ENCODE results near the gene KLC4. TPM values are rescaled to one million over a fixed set of nuclear protein-coding genes. Genes with fewer than 3 reads are reported as not detected.
"Not testable (repeated sequence)": the region's sequence is repeated elsewhere in the genome, so short reads cannot be mapped to it uniquely, and the experiment has no call there.

KLC4 gene
- total RNA-seq, 1 experiment from 2014 or later: 24.8 TPM

DNA sequence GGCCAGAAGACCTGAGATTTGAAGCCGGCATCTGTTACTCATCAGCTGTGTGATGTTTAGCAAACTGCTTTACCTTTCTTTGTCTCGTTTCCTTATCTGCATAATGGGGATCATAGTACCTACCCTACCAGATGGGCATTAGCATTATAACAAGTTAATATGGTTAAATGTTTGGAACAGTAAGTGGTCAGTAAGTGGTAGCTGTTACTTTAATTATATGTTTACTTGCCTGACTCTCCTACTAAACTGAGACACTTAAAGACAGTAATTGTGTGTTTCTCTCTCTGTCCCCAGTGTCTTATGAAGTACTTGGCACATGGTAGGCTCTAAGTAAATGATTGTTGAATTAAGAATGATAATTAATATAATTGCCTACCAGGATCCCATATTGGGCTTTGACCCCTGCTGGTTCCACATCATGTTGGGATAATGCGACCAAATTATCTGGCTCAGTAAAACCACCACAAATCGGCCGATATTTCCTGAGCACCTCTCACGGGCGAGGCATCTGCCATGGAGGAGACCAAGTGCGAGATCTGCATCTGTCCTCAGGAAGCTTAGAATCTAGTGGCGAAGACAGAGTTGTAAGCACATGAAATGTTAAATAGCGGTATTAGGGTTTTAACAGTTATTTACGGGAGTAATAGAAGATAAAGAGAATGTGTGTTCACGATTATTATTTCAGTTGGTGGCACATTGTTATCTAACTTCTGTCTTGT is 48.1 kb downstream of the KLC4 start:
- H3K27me3 ChIP-seq (ENCODE audit: control insufficient read depth, insufficient read depth, low read length): no peaks in the 10 kb centered on the region
- no peak for DNase-seq
- no peaks in the 10 kb centered on the region for H3K36me3 ChIP-seq (replicated peaks; ENCODE audit: control insufficient read depth, insufficient read depth, low read length)
- H3K4me3 ChIP-seq (ENCODE audit: insufficient read depth, low read depth, low read length): no peak overlapping the region

DNA sequence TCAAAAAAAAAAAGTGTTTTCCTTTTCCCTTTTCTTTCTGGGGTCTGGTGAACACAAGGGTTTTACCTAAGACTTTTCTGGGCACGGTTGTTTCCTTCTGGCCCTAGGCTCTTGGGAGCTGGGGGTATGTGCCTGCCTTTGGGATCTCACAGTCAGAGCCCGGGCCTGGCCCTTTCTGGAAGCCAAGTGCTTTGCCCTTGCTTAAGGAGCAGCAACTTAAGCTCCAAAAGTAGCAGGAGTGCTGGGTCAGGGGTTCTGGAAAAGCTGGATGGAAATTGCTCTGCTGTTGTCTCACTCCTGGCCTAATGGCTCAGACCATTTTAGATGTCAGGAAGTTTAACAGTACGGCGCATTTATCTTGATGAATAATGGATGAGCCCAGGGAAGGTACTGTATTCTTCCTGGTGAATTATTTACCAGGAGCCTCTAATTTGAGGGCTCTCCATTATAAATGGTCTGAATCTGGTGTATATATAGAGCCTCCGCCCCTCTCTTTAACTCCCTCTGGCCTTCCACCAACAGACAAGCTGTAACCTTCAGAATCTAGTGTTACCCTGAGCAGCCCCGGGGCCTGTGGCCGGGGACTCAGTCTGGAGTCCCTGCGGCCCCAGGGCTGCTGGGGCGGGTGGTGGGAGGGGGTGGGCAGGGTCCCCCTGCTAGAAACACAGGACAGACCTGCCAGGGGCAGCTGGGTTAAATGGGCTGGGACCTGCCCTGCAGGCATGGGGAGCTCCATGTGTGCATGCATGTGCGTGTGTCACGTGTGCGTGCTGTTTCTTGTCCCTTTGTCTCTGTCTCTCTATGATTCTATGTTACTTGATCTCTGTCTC is 54.2 kb downstream of the KLC4 start:
- no peaks in the 10 kb centered on the region for H3K27me3 ChIP-seq (ENCODE audit: control insufficient read depth, insufficient read depth, low read length)
- H3K4me3 ChIP-seq (ENCODE audit: insufficient read depth, low read depth, low read length): no peak overlapping the region
- H3K36me3 ChIP-seq (replicated peaks; ENCODE audit: control insufficient read depth, insufficient read depth, low read length): no peaks in the 10 kb centered on the region
- DNase-seq: peak; percentile 56

DNA sequence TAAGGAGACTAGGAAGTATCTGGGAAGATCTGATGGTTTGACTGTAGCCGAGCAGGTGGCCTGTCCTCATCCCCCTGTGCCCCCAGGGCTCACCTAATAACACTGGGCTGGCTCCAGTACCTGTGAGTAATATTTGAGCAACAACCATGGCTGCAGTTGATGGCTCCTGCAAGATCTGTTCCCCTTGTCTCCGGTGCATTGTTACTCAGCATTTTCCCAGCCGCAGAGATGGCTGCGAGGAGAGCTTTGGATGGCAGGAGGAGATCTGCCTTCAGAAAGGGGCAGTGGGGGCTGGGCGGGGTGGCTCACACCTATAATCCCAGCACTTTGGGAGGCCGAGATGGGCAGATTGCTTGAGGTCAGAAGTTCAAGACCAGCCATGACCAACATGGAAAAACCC is 55.9 kb downstream of the KLC4 start:
- Histone ChIP-seq H3K4me3 (ENCODE audit: insufficient read depth, low read depth, low read length) (no peak overlapping the region), H3K36me3 (replicated peaks; ENCODE audit: control insufficient read depth, insufficient read depth, low read length) (no peaks in the 10 kb centered on the region), H3K27me3 (ENCODE audit: control insufficient read depth, insufficient read depth, low read length) (no peaks in the 10 kb centered on the region)
- peak; percentile 32 for DNase-seq

DNA sequence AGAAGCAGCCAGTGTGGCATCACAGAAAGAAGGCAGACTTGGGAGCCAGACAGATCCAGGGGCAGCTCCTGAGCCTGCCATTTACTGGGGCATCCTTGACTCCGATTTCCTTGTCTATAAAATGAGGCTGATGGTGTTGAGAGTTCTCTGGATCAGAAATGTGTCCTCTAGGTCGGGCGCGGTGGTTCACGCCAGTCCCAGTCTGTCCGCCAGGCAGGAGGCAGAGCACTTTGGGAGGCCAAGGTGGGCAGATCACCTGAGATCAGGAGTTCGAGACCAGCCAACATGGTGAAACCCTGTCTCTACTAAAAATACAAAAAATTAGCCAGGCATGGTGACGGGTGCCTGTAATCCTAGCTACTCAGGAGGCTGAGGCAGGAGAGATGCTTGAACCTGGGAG is 58.0 kb downstream of the KLC4 start:
- H3K4me3 ChIP-seq (ENCODE audit: insufficient read depth, low read depth, low read length); DNase-seq; H3K36me3 ChIP-seq (replicated peaks; ENCODE audit: control insufficient read depth, insufficient read depth, low read length): not testable (repeated sequence)

DNA sequence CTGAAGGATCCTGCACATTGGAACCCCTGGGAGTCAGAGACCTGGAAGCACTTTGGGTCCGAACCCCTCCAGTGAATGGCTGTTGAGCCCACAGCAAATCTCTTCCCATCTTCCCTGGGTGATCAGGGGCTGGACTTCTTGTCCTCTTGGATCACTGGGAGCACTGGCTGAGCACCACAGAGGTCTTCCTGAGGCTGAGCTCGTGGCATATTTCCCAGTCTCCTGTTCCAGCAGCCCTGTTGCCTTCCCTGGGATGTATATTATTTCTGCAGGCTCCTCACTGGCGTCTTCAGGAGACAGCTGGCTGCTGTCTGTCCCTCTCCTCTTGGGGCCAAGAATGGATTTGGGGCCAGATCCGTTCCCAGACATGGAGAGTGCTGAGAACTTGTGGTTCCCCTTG is 60.1 kb downstream of the KLC4 start:
- no peak for DNase-seq
- no peaks in the 10 kb centered on the region for H3K27me3 ChIP-seq (ENCODE audit: control insufficient read depth, insufficient read depth, low read length)
- no peaks in the 10 kb centered on the region for H3K36me3 ChIP-seq (replicated peaks; ENCODE audit: control insufficient read depth, insufficient read depth, low read length)
- no peak overlapping the region for H3K4me3 ChIP-seq (ENCODE audit: insufficient read depth, low read depth, low read length)

More for the DNA sequence above, 58.0 kb downstream of the KLC4 start:
- H3K27me3 ChIP-seq (ENCODE audit: control insufficient read depth, insufficient read depth, low read length): not testable (repeated sequence)

DNA sequence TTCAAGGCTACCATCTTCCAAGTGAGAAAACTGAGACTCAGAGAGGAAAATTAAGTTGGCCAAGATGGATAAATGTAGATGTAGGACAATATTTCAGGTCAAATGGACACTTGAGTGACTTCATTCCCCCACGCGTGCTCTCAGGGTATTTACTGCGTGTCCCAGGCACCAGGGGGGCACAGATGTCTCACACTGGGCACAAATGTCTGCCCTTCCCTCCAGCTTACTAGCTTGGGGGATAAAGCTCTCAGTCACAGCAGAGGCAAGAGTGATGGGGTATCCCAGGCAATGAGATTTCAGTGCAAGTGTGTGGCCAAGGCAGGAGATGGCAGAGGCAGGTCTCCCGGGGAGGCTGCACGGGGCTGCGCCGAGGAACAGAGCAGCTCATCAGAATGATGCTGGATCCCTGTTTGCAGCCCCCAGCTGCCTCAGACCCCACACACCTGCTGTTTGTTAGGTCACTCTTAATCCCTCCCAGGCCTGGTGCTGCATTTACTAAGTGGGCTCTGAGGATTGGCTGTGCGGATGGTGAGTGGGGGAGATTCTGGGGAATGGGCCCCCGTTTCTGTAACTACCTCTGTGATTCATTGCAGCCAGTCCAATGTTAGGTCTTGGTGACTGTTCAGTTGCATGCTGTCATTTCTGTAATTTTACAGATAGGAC is 60.8 kb downstream of the KLC4 start:
- H3K27me3 ChIP-seq (ENCODE audit: control insufficient read depth, insufficient read depth, low read length): no peaks in the 10 kb centered on the region
- DNase-seq: peak; percentile 20
- no peaks in the 10 kb centered on the region for H3K36me3 ChIP-seq (replicated peaks; ENCODE audit: control insufficient read depth, insufficient read depth, low read length)
- H3K4me3 ChIP-seq (ENCODE audit: insufficient read depth, low read depth, low read length): no peak overlapping the region

DNA sequence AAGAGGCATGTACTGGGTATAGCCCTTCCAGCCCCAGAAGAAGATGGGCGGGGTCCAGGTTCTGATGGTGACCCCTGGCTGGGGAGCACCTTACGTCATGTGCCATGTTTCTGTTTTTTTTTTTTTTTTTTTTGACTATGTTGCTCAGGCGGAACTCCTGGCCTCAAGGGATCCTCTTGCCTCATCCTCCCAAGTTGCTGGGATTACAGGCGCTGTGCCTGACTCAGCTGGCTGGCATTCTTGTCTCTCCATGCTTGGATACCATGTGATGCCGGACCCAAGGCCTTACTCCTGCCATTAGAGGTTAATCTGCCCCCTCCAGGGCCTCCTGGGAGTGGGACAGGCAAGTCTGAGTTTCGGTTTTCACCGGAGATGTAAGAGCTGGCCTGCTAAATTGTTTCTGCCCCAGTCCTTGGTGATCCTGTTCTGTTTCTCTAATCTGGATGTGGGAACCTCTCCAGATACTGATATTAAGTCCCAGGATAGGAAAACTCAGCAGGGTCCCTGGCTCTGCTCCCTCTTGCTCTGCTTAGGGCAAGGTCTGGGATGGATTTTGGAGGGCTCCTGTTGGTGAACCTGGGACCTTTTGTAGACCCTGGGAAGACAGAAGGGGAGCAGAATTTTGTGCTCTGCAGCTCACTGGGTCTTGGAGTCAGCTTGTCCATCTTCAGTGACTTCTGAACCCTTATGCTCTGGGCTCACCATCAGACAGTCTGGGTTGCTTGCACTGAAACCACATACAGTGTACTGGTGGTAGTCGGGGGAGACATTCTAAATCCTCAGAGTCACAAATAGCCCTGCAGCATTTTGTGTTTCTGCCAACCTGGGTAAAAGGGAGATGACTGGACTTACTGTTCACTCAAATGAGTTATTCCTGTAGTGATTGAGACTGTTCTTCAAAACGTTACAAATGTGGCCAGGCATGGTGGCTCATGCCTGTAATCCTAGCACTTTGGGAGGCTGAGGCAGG is 61.8 kb downstream of the KLC4 start:
- peak; percentile 44 for DNase-seq
- Histone ChIP-seq H3K4me3 (ENCODE audit: insufficient read depth, low read depth, low read length) (no peak overlapping the region), H3K27me3 (ENCODE audit: control insufficient read depth, insufficient read depth, low read length) (no peaks in the 10 kb centered on the region), H3K36me3 (replicated peaks; ENCODE audit: control insufficient read depth, insufficient read depth, low read length) (no peaks in the 10 kb centered on the region)

DNA sequence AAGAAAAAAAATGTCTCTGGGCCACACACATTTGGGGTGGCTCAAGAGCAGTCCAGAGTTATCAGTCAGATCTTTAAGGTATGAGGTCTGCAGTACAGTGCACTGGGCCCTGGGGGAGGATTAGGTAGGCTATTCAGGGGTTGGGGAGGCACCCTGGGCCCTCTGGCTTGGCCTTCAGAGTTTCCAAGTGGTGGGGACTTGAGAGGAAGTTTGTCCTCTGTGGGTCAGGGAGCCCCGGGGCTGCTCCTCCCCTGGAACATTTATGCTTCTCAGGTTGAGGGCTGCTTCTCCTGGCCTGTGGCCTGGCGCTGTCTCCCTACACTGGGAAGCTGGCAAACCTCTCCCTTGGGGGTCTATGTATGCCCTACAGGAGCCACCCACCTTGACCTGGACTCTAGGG is 62.7 kb downstream of the KLC4 start:
- Histone ChIP-seq H3K27me3 (ENCODE audit: control insufficient read depth, insufficient read depth, low read length) (no peaks in the 10 kb centered on the region), H3K36me3 (replicated peaks; ENCODE audit: control insufficient read depth, insufficient read depth, low read length) (no peaks in the 10 kb centered on the region), H3K4me3 (ENCODE audit: insufficient read depth, low read depth, low read length) (no peak overlapping the region)
- DNase-seq: peak; percentile 11

DNA sequence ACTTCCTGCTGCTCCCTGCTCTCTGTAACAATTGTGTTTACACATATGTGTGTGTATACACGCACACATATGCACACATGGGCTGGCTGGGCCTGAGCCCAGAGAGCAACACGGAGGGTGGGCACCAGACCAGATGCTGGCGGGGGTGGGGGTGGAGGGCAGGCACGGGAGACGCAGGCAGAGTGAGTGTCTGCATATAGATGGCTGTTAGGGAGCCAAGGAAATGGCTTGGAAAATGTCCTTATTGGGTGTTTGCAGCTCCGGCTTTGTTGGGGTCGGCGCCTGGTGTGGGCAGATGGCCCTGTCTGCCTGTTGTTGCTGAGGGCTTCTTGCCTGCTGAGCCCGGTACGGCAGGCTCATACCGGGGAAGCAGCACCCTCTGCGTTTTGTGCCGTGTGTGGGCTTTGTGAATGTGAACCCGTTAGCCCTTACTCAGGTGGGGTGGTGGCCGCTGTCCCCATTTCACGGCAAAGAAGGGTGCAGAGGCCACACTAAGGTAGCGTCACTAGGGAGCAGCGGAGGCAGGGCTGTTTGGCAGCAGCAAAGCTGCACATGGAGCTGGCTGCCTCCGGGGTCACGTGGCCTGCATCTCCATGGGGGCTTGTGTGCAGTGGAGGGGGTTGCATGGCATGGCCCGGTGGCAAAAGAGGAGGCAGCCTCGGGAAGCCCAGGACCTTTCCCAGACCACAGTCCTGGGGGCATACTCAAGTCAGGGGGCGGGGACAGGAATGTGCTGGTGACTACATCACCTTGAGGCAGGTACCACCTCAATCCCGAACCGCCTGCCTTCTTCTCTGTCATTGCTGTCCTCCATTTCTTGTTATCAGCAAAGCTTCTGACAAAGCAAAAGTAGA is 64.3 kb downstream of the KLC4 start:
- Histone ChIP-seq H3K4me3 (ENCODE audit: insufficient read depth, low read depth, low read length) (no peak overlapping the region), H3K36me3 (replicated peaks; ENCODE audit: control insufficient read depth, insufficient read depth, low read length) (no peaks in the 10 kb centered on the region), H3K27me3 (ENCODE audit: control insufficient read depth, insufficient read depth, low read length) (no peaks in the 10 kb centered on the region)
- peak; percentile 58 for DNase-seq

DNA sequence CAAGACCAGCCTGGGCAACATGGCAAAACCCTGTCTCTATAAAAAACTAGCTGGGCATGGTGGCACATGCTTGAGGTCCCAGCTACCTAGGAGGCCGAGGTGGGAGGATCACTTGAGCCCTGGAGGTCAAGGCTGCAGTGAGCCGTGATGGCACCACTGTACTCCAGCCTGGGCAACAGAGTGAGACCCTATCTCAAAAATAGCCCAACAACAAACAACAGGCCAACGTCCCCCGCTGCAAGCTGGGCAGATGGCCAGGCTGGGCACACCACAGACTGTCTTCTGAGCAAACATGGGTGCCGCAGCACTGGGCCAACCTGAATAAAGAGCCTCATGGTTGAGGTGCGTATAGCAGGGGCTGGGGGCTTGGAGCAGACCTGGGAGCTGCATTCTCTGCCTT is 65.0 kb downstream of the KLC4 start:
- Histone ChIP-seq H3K36me3 (replicated peaks; ENCODE audit: control insufficient read depth, insufficient read depth, low read length) (no peaks in the 10 kb centered on the region), H3K4me3 (ENCODE audit: insufficient read depth, low read depth, low read length) (no peak overlapping the region), H3K27me3 (ENCODE audit: control insufficient read depth, insufficient read depth, low read length) (no peaks in the 10 kb centered on the region)
- no peak for DNase-seq

Other genes with a start within 250 kb of the KLC4 start
- gene RPL7L1, start 180.0 kb upstream of the KLC4 start, total RNA-seq (2014; rRNA removed; shearing (Covaris generic)): 114 and 125 TPM in 2 replicates
- not detected in 2 replicates for gene PTCRA, start 143.6 kb upstream of the KLC4 start, total RNA-seq (2014; rRNA removed; shearing (Covaris generic))
- gene CNPY3, start 130.2 kb upstream of the KLC4 start, total RNA-seq (2014; rRNA removed; shearing (Covaris generic)): 34.5 and 37.8 TPM in 2 replicates
- gene GNMT, start 98.9 kb upstream of the KLC4 start, total RNA-seq (2014; rRNA removed; shearing (Covaris generic)): 0.10 and 0.33 TPM in 2 replicates
- gene PEX6, start 80.5 kb upstream of the KLC4 start, total RNA-seq (2014; rRNA removed; shearing (Covaris generic)): 47.5 and 52.5 TPM in 2 replicates
- gene PPP2R5D, start 75.1 kb upstream of the KLC4 start, total RNA-seq (2014; rRNA removed; shearing (Covaris generic)): 58.9 and 62.8 TPM in 2 replicates
- gene MEA1, start 45.7 kb upstream of the KLC4 start, total RNA-seq (2014; rRNA removed; shearing (Covaris generic)): 81.3 and 102 TPM in 2 replicates
- gene KLHDC3, start 45.4 kb upstream of the KLC4 start, total RNA-seq (2014; rRNA removed; shearing (Covaris generic)): 226 and 253 TPM in 2 replicates
- gene RRP36, start 38.0 kb upstream of the KLC4 start, total RNA-seq (2014; rRNA removed; shearing (Covaris generic)): 100 and 106 TPM in 2 replicates
- gene CUL7, start 5.8 kb upstream of the KLC4 start, total RNA-seq (2014; rRNA removed; shearing (Covaris generic)): 19.6 and 39.2 TPM in 2 replicates
- 79.1 and 82.1 TPM in 2 replicates for gene MRPL2, start 197 bp upstream of the KLC4 start, total RNA-seq (2014; rRNA removed; shearing (Covaris generic))
- 143 and 163 TPM in 2 replicates for gene PTK7, start 16.7 kb downstream of the KLC4 start, total RNA-seq (2014; rRNA removed; shearing (Covaris generic))
- gene SRF, start 111.6 kb downstream of the KLC4 start, total RNA-seq (2014; rRNA removed; shearing (Covaris generic)): 48.3 and 52.2 TPM in 2 replicates
- gene CUL9, start 122.6 kb downstream of the KLC4 start, total RNA-seq (2014; rRNA removed; shearing (Covaris generic)): 9.4 and 10.9 TPM in 2 replicates
- 73.6 and 85.3 TPM in 2 replicates for gene DNPH1, start 169.8 kb downstream of the KLC4 start, total RNA-seq (2014; rRNA removed; shearing (Covaris generic))
- gene TTBK1, start 183.8 kb downstream of the KLC4 start, total RNA-seq (2014; rRNA removed; shearing (Covaris generic)): not detected in 2 replicates
- not detected in 2 replicates for gene SLC22A7, start 238.6 kb downstream of the KLC4 start, total RNA-seq (2014; rRNA removed; shearing (Covaris generic))
- 20.1 and 28.1 TPM in 2 replicates for gene CRIP3, start 249.2 kb downstream of the KLC4 start, total RNA-seq (2014; rRNA removed; shearing (Covaris generic))